HepG2 (cell line): ENCODE data around the gene SLC25A19. TPM values are rescaled to one million over a fixed set of nuclear protein-coding genes. Genes with fewer than 3 reads are reported as not detected.

Experiments
- CBX1 ChIP-seq: IDR thresholded peaks from one replicate; pipeline ENCODE4 v1.6.1; 2016; ENCODE audit warnings: antibody characterized with exemption, low read depth
- ETV6 ChIP-seq: sonication (generic); formaldehyde crosslinking; conservative IDR thresholded peaks from 2 replicates; pipeline ENCODE4 v1.4.0; 2020; ENCODE audit warnings: missing genetic modification reagents
- HNRNPH1 ChIP-seq: fragments of 200-400 bp; formaldehyde crosslinking; optimal IDR thresholded peaks from 2 replicates; pipeline ENCODE3; 2017; ENCODE audit warnings: mild to moderate bottlenecking, low read depth, low read length
- IRF2 ChIP-seq: IDR thresholded peaks from 2 replicates; pipeline ENCODE4 v1.6.1; 2018; ENCODE audit warnings: missing genetic modification reagents, missing compliant biosample characterization
- MAFF ChIP-seq: IDR thresholded peaks from 2 replicates; pipeline ENCODE4 v1.6.1; 2011; ENCODE audit warnings: low read depth, low read length, improper control_type of control experiment
- PHF5A ChIP-seq: IDR thresholded peaks from one replicate; pipeline ENCODE4 v1.6.1; 2018; ENCODE audit warnings: low read depth, missing genetic modification reagents; ENCODE audit not compliant: unreplicated experiment
- RBM22 ChIP-seq: fragments of 200-400 bp; formaldehyde crosslinking; optimal IDR thresholded peaks from 2 replicates; pipeline ENCODE3; 2017; ENCODE audit warnings: mild to moderate bottlenecking, low read length, moderate library complexity
- ZFP62 ChIP-seq: sonication (generic); formaldehyde crosslinking; IDR thresholded peaks from 2 replicates; pipeline ENCODE4 v1.4.0; 2020; ENCODE audit warnings: missing genetic modification reagents
- ZNF230 ChIP-seq: sonication (generic); formaldehyde crosslinking; IDR thresholded peaks from 2 replicates; pipeline ENCODE4 v1.4.0; 2020; ENCODE audit warnings: mild to moderate bottlenecking, missing genetic modification reagents
- ZNF430 ChIP-seq: sonication (generic); formaldehyde crosslinking; IDR thresholded peaks from 2 replicates; pipeline ENCODE4 v1.9.0; 2021; ENCODE audit warnings: mild to moderate bottlenecking, missing genetic modification reagents
- ZNF530 ChIP-seq: sonication (generic); formaldehyde crosslinking; IDR thresholded peaks from 2 replicates; pipeline ENCODE4 v1.5.0; 2020; ENCODE audit warnings: low read depth, mild to moderate bottlenecking, missing genetic modification reagents
- ZNF598 ChIP-seq: sonication (generic); formaldehyde crosslinking; IDR thresholded peaks from 2 replicates; pipeline ENCODE4 v1.5.1; 2020; ENCODE audit warnings: mild to moderate bottlenecking, missing genetic modification reagents, borderline replicate concordance
- ZNF605 ChIP-seq: sonication (generic); formaldehyde crosslinking; IDR thresholded peaks from 2 replicates; pipeline ENCODE4 v1.8.0; 2022; ENCODE audit warnings: mild to moderate bottlenecking, missing genetic modification reagents
- polyA plus RNA-seq, 8 experiments: library from polyadenylated mRNA; depleted of rRNA in 3 of 8; stranded (reverse) in 7 of 8; unstranded in 1 of 8; fragments of >200 nt; fragmentation: Illumina TruSeq in 4 of 8; extraction: Trizol in 4 of 8; gene quantifications; 2 replicates each; pipeline versions ENCODE4 v1.2.1 to v1.2.3, GENCODE V29; 2011 to 2016; ENCODE audit warnings: low read depth in 4 of 8, missing spikeins in 1 of 8, mixed read lengths in 1 of 8; ENCODE audit not compliant: insufficient read depth in 1 of 8
- total RNA-seq, 5 experiments: library from RNA; depleted of rRNA; stranded (reverse); fragments of >200 nt; fragmentation: Illumina TruSeq; extraction: Trizol; gene quantifications; 2 replicates each; pipeline ENCODE4 v1.2.3, GENCODE V29; 2016; ENCODE audit warnings: low read depth in 1 of 5
- TF ChIP-seq, protein P1 (sequence below), 2 experiments: fragments of 450-650 bp in 1 of 2; sonication (generic) in 1 of 2; formaldehyde crosslinking; IDR thresholded peaks; 2 replicates each; pipeline versions ENCODE4 v1.5.0 to v1.8.0; 2020 to 2022; ENCODE audit warnings: mild to moderate bottlenecking in 1 of 2, missing genetic modification reagents in 1 of 2
- TF ChIP-seq, protein P2 (sequence below): sonication (generic); formaldehyde crosslinking; IDR thresholded peaks from 2 replicates; pipeline ENCODE4 v1.8.0; 2022; ENCODE audit warnings: missing genetic modification reagents, low read depth, mild to moderate bottlenecking, borderline replicate concordance
- TF ChIP-seq, protein P3 (sequence below): sonication (generic); formaldehyde crosslinking; IDR thresholded peaks from 2 replicates; pipeline ENCODE4 v1.4.0; 2020; ENCODE audit warnings: low read depth, missing genetic modification reagents
- TF ChIP-seq, protein P4 (sequence below): sonication (generic); formaldehyde crosslinking; IDR thresholded peaks from 2 replicates; pipeline ENCODE4 v1.9.0; 2021; ENCODE audit warnings: missing genetic modification reagents, mild to moderate bottlenecking, borderline replicate concordance

Gene SLC25A19
- total and polyA plus RNA-seq, 2 of the 13 experiments (the other 11 are each of a cell fraction or from before 2014, with no cell fraction given): 24.4 to 41.4 TPM

DNA sequence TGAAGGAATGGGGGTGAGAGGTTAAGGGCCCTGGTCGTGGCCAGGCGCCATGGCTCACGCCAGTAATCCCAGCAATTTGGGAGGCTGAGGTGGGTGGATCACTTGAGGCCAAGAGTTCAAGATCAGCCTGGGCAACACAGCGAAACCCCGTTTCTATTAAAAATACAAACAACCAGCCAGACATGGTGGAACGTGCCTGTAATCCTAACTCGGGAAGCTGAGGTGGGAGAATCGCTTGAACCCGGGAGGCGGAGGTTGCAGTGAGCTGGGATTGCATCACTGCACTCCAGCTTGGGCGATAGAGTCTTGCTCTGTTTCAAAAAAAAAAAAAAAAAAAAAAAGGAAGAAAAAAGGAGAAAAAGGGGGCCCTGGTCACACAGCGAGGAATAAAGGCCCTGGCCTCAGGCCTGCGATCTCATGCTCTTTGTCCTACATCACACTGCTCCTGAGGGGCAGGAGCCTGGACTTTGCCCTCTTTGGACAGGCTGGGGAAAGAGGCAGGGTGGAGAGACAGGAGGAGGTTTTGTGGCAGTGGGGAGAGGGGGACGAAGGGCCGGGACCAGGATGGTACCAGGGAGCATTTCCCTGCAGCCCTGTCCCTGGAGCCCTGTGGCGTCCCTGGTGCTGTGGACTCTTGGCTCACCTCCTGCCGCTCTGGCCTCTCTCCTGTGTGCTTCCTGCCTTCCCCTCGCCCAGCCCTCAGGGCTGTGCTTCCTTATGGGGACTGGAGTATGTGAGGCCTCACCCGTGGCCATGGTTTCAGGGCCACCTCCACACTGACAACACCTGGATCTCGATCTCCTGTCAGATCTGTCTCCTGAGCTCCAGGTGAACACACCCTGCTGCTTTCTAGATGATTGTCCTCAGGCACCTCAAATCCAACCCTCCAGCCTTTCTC lies 19.7 kb upstream of the SLC25A19 start (continued):
- TF ChIP-seq, protein P1, sequence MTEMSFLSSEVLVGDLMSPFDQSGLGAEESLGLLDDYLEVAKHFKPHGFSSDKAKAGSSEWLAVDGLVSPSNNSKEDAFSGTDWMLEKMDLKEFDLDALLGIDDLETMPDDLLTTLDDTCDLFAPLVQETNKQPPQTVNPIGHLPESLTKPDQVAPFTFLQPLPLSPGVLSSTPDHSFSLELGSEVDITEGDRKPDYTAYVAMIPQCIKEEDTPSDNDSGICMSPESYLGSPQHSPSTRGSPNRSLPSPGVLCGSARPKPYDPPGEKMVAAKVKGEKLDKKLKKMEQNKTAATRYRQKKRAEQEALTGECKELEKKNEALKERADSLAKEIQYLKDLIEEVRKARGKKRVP (CRISPR knock-in tag; IDR thresholded peaks at IDR 0.05): peak in 1 of 2 experiments; percentile 76; a peak in 1 of 4 replicates
- TF ChIP-seq MAFF (no peak), PHF5A (peak; percentile 86), HNRNPH1 (peak; percentile 99), ZNF598 (CRISPR knock-in tag) (peak; percentile 88; the same call in 1 of the 2 replicates), ZNF605 (CRISPR knock-in tag) (0 out of 2 replicates have a peak, but pooled peaks have one; percentile 9), RBM22 (peak; percentile 88), ZNF430 (peak; percentile 90; the same call in 1 of the 2 replicates), ZFP62 (CRISPR knock-in tag) (no peak), ZNF230 (CRISPR knock-in tag) (peak; percentile 73; the same call in 1 of the 2 replicates), ZNF530 (CRISPR knock-in tag) (no peak), ETV6 (CRISPR knock-in tag) (no peak; the same call in 1 of the 2 replicates), CBX1 (peak; percentile 23), IRF2 (CRISPR knock-in tag) (peak; percentile 73; the same call in 1 of the 2 replicates)
- TF ChIP-seq, protein P2, sequence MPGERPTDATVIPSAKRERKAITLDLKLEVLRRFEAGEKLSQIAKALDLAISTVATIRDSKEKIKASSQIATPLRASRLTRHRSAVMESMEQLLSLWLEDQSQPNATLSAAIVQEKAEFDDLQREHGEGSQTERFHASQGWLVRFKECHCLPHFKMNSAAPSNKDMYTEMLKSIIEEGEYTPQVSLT (CRISPR knock-in tag): no peak
- TF ChIP-seq, protein P3, sequence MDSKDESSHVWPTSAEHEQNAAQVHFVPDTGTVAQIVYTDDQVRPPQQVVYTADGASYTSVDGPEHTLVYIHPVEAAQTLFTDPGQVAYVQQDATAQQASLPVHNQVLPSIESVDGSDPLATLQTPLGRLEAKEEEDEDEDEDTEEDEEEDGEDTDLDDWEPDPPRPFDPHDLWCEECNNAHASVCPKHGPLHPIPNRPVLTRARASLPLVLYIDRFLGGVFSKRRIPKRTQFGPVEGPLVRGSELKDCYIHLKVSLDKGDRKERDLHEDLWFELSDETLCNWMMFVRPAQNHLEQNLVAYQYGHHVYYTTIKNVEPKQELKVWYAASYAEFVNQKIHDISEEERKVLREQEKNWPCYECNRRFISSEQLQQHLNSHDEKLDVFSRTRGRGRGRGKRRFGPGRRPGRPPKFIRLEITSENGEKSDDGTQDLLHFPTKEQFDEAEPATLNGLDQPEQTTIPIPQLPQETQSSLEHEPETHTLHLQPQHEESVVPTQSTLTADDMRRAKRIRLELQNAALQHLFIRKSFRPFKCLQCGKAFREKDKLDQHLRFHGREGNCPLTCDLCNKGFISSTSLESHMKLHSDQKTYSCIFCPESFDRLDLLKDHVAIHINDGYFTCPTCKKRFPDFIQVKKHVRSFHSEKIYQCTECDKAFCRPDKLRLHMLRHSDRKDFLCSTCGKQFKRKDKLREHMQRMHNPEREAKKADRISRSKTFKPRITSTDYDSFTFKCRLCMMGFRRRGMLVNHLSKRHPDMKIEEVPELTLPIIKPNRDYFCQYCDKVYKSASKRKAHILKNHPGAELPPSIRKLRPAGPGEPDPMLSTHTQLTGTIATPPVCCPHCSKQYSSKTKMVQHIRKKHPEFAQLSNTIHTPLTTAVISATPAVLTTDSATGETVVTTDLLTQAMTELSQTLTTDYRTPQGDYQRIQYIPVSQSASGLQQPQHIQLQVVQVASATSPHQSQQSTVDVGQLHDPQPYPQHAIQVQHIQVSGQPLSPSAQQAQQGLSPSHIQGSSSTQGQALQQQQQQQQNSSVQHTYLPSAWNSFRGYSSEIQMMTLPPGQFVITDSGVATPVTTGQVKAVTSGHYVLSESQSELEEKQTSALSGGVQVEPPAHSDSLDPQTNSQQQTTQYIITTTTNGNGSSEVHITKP (CRISPR knock-in tag): 0 out of 2 replicates have a peak, but pooled peaks have one; percentile 74
- TF ChIP-seq, protein P4, sequence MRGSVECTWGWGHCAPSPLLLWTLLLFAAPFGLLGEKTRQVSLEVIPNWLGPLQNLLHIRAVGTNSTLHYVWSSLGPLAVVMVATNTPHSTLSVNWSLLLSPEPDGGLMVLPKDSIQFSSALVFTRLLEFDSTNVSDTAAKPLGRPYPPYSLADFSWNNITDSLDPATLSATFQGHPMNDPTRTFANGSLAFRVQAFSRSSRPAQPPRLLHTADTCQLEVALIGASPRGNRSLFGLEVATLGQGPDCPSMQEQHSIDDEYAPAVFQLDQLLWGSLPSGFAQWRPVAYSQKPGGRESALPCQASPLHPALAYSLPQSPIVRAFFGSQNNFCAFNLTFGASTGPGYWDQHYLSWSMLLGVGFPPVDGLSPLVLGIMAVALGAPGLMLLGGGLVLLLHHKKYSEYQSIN (CRISPR knock-in tag): no peak
